NB4 (cell line): ENCODE data around the gene EPN3.

ENCODE experiments used
- CTCF ChIP-seq: IDR thresholded peaks from one replicate; pipeline ENCODE4 v1.5.1; 2012; ENCODE audit warnings: low read depth, low read length
- POLR2A ChIP-seq: IDR thresholded peaks from 2 replicates; pipeline ENCODE4 v1.6.1; 2011; ENCODE audit warnings: mild to moderate bottlenecking; ENCODE audit not compliant: insufficient read length; ENCODE audit errors: extremely low read depth
- TF ChIP-seq, protein P1 (sequence below): IDR thresholded peaks from 2 replicates; pipeline ENCODE4 v1.6.1; 2011; ENCODE audit warnings: low read depth, low read length

DNA sequence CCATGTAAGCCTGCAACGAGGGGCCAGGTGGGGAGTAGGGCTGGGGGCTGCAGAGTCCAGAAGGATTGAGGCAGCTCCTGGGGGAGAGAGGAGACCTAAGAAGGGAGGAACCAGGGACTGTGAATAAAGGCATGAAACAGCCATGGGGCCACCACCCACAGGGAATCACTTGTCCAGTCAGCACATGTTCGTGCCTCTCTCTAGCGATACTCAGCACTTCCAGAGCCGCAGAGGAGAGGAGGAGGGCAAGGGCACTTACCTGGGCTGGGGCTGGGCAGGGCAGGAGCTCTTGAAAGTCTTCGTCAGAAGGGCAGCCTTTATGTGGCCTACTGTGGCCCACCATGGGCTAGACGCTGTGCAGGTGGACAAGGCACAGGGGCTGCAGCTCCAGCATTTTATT, 52.2 kb downstream of the EPN3 start:
- TF ChIP-seq POLR2A: no peak
- TF ChIP-seq CTCF: no peak
- TF ChIP-seq, protein P1, sequence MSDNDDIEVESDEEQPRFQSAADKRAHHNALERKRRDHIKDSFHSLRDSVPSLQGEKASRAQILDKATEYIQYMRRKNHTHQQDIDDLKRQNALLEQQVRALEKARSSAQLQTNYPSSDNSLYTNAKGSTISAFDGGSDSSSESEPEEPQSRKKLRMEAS: no peak
